Testis (tissue), 2 donors: ENCODE results near the gene RYR1.

Experiments used
- CTCF ChIP-seq, 3 experiments: fragments of 450-650 bp in 2 of 3; fragments of 200-600 bp in 1 of 3; sonication (generic) in 1 of 3; IDR thresholded peaks; one replicate each; pipeline ENCODE4 v1.5.1; 2016 to 2019; ENCODE audit warnings: antibody characterized with exemption in 3 of 3, mild to moderate bottlenecking in 2 of 3, moderate library complexity in 1 of 3
- POLR2A ChIP-seq: fragments of 450-650 bp; IDR thresholded peaks from one replicate; pipeline ENCODE4 v1.6.1; 2017; ENCODE audit warnings: antibody characterized with exemption, mild to moderate bottlenecking, moderate library complexity

DNA sequence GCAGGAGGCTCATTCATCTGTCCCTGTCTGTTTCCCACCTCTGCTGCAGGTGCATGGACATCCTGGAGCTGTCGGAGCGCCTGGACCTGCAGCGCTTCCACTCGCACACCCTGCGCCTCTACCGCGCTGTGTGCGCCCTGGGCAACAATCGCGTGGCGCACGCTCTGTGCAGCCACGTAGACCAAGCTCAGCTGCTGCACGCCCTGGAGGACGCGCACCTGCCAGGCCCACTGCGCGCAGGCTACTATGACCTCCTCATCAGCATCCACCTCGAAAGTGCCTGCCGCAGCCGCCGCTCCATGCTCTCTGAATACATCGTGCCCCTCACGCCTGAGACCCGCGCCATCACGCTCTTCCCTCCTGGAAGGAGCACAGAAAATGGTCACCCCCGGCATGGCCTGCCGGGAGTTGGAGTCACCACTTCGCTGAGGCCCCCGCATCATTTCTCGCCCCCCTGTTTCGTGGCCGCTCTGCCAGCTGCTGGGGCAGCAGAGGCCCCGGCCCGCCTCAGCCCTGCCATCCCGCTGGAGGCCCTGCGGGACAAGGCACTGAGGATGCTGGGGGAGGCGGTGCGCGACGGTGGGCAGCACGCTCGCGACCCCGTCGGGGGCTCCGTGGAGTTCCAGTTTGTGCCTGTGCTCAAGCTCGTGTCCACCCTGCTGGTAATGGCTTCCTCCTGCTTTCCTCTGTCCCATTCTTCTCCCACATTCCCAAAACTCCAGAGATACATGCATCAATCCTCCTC lies 52.2 kb downstream of the RYR1 start:
- TF ChIP-seq CTCF (IDR thresholded peaks at IDR 0.05): no peak
- TF ChIP-seq POLR2A: no peak
